Activated naive CD4-positive, alpha-beta T cell treated with anti-CD3 and anti-CD28 coated beads, Interleukin-2, amount 50 U/mL, for 16 hours (primary cell): ENCODE results near the gene PLCB4.

Source experiments
- DNase-seq: peaks from one replicate; pipeline ENCODE4 v3.0.0-alpha.2; 2020

The PLCB4 gene

DNA sequence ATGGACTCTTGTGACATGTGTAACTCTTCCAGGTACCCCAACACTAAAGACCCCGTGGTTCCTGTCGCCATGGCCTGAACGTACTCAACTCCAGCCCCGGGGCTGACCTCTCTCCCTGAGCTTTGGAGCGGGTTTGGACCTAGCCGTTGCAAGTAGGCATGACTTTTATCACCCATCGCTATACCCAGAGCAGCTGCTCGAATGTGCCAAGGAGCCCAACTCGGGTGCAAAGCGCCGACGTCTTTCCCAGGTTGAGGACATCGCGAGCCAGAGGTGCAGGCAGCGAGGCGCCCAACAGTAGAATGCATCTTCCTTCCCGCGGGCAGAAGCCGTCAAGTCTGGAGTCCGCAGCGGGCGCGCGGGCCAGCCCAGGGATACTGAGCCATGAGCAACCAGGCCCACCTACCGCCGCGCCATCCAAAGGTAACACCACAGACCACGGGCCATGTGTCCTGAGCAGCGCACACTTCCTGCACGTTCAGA, 439.9 kb downstream of the PLCB4 start:
- DNase-seq: no peak

DNA sequence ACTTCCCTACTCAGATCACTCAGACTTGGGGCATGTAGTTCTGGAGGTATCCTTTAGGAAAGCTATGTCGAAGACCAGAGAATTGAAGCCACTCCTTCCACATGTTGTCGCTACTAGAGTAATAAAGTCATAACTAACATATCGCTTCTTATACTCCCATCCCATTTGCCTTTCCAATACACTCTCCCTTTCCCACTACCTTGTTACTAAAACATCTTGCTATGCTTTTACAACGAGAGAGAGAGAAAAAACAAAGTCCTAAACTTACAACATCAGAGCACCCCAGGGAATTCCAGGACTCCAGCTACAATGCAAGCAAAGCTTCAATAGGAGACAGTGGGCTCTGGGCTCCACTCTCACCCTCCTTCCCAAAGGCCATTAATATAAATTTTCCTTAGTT, 440.4 kb downstream of the PLCB4 start:
- DNase-seq: no peak

DNA sequence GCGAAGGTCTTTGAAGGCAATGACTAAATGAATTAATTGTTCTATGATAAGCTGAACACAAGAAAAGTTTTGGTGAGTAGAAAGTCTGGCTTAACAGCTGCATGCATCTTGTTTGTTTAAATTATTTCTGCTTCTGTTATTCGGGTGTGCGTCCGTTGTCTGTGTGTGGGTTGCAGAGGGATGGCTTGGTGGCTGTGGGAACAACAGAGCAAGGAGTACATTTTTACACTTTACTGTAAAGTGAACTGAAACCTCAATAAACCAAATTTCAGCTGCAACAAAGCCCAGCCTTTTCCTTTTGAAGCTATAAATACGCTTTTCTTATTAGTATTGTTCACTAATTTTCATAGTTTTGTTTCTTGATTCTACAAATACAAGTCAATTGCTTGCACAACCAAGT, 442.0 kb downstream of the PLCB4 start:
- DNase-seq: no peak

DNA sequence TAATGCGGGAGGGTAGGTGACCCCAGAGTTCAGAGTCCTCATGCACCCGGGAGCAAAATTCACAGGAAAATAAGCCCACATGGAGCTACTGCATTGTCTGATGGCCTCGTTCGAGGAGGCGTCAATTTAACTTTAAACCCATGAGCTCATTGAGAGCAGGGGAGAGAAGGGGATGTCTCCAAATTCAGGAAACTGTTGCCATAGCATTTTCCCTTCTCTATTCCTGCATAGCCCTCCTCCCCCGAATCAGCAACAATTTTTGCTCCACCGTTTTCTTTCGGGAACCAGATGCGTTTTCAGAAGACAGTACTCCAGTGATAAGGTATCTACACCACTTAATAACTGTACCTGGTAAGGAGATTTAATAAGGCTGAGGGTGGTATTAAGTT, 445.2 kb downstream of the PLCB4 start:
- DNase-seq: no peak

DNA sequence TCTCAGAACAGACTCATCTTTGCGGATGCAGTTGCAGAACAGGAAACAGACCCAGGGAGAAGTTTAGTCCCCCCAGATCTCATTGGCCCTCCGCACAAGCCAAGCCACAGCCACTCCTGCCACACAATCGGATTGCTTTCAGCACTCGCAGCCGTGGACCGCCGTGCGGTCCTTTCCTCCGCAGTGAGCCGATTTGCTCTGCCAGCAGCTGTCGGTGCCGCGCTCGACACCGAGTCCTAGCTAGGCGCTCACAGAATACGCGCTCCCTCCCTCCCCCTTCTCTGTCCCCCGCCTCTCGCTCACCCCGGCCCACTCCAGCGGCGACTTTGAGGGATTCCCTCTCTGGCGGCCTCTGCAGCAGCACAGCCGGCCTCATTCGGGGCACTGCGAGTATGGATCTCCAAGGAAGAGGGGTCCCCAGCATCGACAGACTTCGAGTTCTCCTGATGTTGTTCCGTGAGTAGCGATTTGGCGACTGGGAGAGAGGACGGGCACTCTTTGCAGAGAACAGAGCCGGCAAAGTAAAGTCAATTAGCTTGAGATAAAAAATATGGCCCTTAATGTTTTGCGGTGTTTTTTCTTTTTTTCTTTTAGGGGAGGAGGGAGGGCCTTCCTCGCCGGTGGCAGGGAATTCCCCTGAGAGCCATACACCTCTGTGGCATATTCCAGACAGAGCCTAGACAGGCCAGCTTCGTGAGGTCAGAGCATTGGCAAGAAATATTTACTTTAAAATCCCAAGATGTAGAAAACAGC, 445.8 kb downstream of the PLCB4 start, which contains the start of gene LAMP5:
TSS of gene LAMP5 (plus strand) at position 130 of the 753 bp plus-strand sequence. CDS start at position 393, 263 bp downstream.
- DNase-seq: no peak

DNA sequence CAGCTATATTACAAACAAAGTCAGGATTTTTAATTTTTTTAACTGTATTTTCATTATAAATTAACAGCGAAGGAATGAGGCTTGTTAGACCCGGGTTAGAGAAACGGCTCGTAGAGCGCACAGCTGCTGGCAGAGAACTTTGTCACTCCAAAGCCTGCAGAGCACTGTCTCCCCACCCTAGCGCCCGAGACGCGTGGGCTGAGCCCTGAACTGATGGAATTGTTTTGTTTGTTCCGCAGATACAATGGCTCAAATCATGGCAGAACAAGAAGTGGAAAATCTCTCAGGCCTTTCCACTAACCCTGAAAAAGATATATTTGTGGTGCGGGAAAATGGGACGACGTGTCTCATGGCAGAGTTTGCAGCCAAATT, 446.3 kb downstream of the PLCB4 start:
- no peak for DNase-seq

DNA sequence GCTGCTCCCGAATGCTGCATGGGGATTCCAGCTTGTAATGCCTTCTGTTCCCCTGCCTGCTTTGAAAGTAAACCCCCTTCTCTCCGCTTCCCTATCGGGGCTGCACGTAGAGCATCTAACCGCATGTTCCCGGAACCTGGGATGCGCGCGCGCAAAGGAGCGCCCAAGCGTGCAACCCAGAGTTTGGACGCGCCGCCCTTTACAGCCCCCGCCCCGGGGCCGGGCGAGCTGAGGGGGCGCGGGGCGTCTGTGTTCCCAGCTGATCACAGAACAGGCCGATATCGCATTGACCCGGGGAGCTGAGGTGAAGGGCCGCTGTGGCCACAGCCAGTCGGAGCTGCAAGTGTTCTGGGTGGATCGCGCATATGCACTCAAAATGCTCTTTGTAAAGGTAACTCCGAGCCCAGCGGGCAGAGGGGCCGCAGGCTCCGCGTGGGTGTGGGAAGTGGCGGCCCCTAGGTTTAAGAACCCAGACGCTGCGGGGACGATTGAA, 446.9 kb downstream of the PLCB4 start:
- no peak for DNase-seq

DNA sequence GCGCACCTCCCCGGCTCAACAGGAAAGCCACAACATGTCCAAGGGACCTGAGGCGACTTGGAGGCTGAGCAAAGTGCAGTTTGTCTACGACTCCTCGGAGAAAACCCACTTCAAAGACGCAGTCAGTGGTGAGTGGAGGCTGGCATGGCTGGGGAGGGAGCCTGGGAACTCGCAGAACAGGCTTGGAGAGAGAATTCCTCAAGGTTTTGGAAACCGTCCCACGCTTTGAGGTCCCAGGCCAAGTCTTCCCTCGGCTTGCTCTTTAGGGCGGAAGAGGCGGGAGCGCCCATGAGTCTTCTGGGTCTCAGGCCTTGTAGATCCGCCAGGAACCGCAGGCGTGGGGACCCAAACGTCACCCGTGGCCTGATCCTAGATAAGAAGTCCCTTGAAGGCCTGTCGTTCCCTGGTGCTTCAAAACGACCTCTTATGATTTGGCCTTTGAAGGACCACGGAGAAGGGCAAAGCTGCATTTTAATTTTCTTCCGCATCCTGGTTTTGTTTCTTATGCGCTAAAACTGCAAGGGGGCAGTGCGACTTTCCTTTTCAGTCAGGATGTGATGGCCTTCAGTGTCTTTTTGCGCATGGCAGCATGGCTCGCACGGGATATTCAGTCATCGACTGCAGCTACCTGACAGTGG, 447.5 kb downstream of the PLCB4 start:
- DNase-seq: no peak

DNA sequence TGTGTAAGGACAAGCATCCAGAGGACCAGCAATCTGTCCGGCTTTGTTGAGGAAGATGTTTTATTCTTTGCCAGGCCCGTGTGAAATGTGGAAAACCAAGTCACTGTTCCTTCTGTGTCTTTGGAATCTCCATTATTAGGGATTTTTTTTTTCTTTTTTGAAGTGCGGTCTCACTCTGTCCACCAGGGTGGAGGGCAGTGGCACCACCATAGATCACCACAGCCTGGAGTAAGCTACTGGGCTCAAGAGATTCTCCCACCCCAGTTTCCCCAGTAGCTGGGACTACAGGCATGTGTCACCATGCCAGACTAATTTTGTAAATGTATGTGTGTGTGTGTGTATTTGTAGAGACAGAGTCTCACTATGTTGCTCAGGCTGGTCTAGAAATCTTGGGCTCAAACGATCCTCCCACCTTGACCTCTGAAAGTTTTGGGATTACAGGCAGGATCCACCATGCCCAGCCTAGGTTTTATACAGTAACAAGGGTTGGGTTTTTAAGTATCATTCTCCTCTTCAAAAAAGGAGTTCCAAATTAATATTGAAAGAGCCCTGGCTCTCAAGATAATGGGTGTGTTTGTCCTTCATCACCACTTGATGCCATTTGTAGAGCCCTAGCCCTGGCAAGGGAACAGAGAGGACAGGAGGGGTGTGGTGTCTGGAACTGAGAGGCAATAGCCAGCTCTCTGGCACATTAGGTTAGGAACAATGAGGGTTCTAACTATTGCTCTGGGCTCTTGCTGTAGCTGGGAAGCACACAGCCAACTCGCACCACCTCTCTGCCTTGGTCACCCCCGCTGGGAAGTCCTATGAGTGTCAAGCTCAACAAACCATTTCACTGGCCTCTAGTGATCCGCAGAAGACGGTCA, 448.6 kb downstream of the PLCB4 start:
- no peak for DNase-seq

DNA sequence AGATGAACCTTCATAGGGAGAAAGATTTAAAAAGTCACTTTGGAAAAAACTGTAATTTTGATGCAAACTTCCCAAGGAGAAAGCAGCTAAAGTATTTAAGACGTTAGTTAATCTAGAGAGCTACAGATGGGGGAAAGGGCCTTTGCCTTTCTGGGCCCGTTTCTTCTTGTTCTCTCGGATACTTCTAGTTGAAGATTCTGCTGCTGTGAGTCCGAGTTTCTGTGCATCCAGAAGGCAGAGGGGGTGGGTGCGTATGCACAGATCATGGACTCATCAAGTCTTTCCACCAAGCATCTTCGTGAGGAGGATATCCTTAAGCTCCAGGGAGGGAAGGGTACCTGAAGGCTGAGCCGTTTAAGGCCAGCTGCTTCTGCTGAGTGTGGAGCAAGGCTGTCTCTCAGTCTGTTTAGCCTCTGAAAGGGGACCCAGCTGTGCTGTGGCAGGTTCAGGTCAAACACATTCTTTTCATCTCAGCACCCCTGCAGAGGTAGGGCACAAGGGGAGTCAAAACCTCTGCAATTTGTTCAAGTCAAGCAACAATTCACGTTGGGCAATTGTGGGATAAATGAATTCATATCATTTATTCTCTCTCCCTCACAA, 449.8 kb downstream of the PLCB4 start:
- DNase-seq: no peak

DNA sequence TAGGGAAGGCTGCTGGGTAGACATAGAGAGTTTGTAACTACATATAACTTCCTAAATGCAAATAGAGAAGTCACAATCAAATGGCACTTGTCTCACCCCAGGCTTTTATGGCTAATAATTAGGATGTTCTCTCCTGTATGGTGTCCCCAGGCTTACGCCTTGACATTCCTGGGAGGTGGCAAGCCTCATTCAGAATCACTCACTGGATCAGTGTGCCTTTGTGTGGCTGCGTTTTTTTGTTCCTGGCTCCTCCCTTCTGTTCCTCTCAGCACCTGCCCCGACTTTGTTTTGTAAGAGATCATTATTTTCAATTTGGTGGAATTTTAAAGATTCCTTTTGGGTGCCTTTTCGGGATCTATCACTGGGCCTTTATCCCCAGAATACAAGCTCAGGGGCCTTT, 451.2 kb downstream of the PLCB4 start:
- no peak for DNase-seq

DNA sequence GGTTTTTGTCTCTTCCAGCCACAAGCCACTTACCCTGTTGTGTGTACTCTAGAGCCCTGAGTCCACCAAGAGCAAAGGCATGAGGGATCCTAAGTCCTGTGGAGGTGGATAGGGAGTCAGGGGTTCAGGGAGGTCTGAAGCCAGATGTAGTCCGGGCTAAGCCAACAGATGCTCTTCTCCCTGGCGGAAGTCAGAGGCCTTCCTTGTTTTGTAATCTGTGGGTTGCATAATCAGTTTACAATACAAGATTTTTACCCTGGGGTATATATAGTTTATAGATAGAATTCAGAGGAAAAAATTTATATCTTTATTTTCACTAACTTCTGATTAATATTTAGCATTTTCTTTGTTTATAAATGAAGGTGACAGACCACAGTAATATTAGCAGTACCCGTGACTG, 454.7 kb downstream of the PLCB4 start:
- DNase-seq: no peak
